ENCODE results near the gene PIGR. TPM values are rescaled to one million over a fixed set of nuclear protein-coding genes. Genes with fewer than 3 reads are reported as not detected.

Gene PIGR
- total and polyA plus RNA-seq, 9 of the 15 experiments (the other 6 are each of a cell fraction or from before 2014, with no cell fraction given) = 0.01 to 1.5 (median 0.03) TPM; not detected in 4

- WGBS (ENCODE audit: insufficient coverage, low coverage, missing lambda C conversion rate) = 14% methylated on average over 21 of the region's 23 CpGs
- ChIA-PET POLR2A (interaction anchor here (0.7 to 2.5 kb wide), 5 partner anchors 9 to 785 kb away, joined by 3 to 7 read pairs (median 3); no protein-coding TSS in a partner anchor), CTCF (ENCODE audit: low intra/inter-chr PET ratio) (interaction anchor here (0.7 to 1.5 kb wide), 3 partner anchors 168 to 274 kb away, joined by 3 to 4 read pairs (median 3); no protein-coding TSS in a partner anchor)
- peak; percentile 80 to 87 (median 82) for DNase-seq (ENCODE audit: extremely low read depth in 1 of 4, low spot score in 3 of 4)
- Histone ChIP-seq H3K9me3 (replicated peaks; ENCODE audit: control insufficient read depth, insufficient read depth, low read depth, low read length) (no peaks in the 10 kb centered on the region), H3K4me2 (ENCODE audit: insufficient read depth, low read length) (peak overlapping the region; percentile 92), H3K27me3 (ENCODE audit: control insufficient read depth in 2 of 2, insufficient read depth in 2 of 2, low read length in 2 of 2) (peaks cover 13 to 41% of the 10 kb centered on the region in 2 experiments), H3K36me3 (ENCODE audit: control insufficient read depth, insufficient read depth, low read length) (no peaks in the 10 kb centered on the region), H3K9ac (ENCODE audit: insufficient read depth in 1 of 2, low read depth in 2 of 2, low read length in 2 of 2) (peak overlapping the region; percentile 28 to 30; a peak in 2 of 4 replicates), H3K9me1 (ENCODE audit: control insufficient read depth, insufficient read depth, low read length) (no peaks in the 10 kb centered on the region), H3K4me1 (replicated peaks in 1 of 2; ENCODE audit: control insufficient read depth in 2 of 2, insufficient read depth in 2 of 2, low read length in 2 of 2) (peaks cover 9 to 18% of the 10 kb centered on the region in 2 experiments; a peak in 4 of 5 replicates), H3K79me2 (ENCODE audit: control insufficient read depth, insufficient read depth, low read length) (no peaks in the 10 kb centered on the region), H4K20me1 (replicated peaks; ENCODE audit: control insufficient read depth, insufficient read depth, low read length) (no peaks in the 10 kb centered on the region), H2AFZ (ENCODE audit: low read depth, low read length) (peak overlapping the region; percentile 99), H3K4me3 (no peak overlapping the region), H3K27ac (ENCODE audit: extremely low read depth, low read depth, low read length) (no peak overlapping the region; the same call in 2 of the 3 replicates)
- ATAC-seq = peak; percentile 89
- no TSS peak for BruUV-seq (replicated peaks)
- in situ Hi-C loops (cut with MboI) (loop anchor here (25.0 kb wide), 1 partner anchor 295 kb away; the partner anchor contains the start of gene EIF2D), intact Hi-C loops (cut with micrococcal nuclease) (no loop called here)
- FAIRE-seq = peak; percentile 55
- TF ChIP-seq BHLHE40 (IDR thresholded peaks at IDR 0.05; ENCODE audit: low read length) (0 out of 2 replicates have a peak, but pooled peaks have one; percentile 35), TSHZ1 (CRISPR knock-in tag; IDR thresholded peaks at IDR 0.05) (no peak), SNAPC5 (CRISPR knock-in tag; IDR thresholded peaks at IDR 0.05) (no peak), ZNF57 (CRISPR knock-in tag; IDR thresholded peaks at IDR 0.05) (no peak), CREB3L1 (IDR thresholded peaks at IDR 0.05; ENCODE audit: borderline replicate concordance, low read depth) (no peak), ZNF668 (CRISPR knock-in tag; IDR thresholded peaks at IDR 0.05) (no peak), POLR3G (IDR thresholded peaks at IDR 0.05; ENCODE audit: extremely low read depth, insufficient read length, insufficient replicate concordance) (no peak), DACH1 (IDR thresholded peaks at IDR 0.05; ENCODE audit: partially characterized antibody) (no peak), ZNF175 (CRISPR knock-in tag; IDR thresholded peaks at IDR 0.05; ENCODE audit: low read depth) (0 out of 2 replicates have a peak, but pooled peaks have one; percentile 48), DEAF1 (CRISPR knock-in tag; IDR thresholded peaks at IDR 0.05) (peak; percentile 85), TRIM25 (IDR thresholded peaks at IDR 0.05; ENCODE audit: borderline replicate concordance) (no peak), ZNF224 (CRISPR knock-in tag; IDR thresholded peaks at IDR 0.05) (no peak)
These were observed 38.8 kb downstream of the PIGR start for GRCh38 chr1:206907304-206907991.
